Measurements from ENCODE around the gene RNPS1. TPM values are rescaled to one million over a fixed set of nuclear protein-coding genes. Genes with fewer than 3 reads are reported as not detected.

RNPS1 gene
- total and polyA plus RNA-seq, 9 of the 15 experiments (the other 6 are each of a cell fraction or from before 2014, with no cell fraction given) = 44.9 to 338 (median 202) TPM

DNA sequence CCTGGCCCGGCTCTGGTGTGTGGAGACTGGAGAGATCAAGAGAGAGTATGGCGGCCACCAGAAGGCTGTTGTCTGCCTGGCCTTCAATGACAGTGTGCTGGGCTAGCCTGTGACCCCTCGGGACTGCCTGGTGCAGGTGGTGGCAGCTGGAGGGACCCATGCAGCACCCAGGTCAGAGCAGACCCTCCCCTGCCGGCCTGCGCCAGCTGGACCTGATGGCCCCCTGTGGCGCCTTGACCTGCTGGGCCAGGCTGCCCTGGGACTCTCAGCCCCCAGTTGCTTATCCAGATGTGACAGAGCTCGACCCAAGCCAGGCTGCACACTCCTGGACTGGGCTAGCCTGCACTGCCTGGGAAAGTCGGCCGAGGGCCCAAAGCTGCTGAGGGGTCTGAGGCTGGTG lies 59.2 kb downstream of the RNPS1 start:
- in situ Hi-C loops (cut with MboI) = no loop called here
- H3K9me1 ChIP-seq (ENCODE audit: control insufficient read depth, insufficient read depth, low read length) = no peaks in the 10 kb centered on the region
- no peak overlapping the region for H2AFZ ChIP-seq (ENCODE audit: low read depth, low read length)
- H3K36me3 ChIP-seq (ENCODE audit: control insufficient read depth, insufficient read depth, low read length) = peaks cover 61% of the 10 kb centered on the region; the same call in 2 of the 3 replicates
- H3K4me1 ChIP-seq (replicated peaks in 1 of 2; ENCODE audit: control insufficient read depth in 2 of 2, insufficient read depth in 2 of 2, low read length in 2 of 2) = peaks cover 33 to 89% of the 10 kb centered on the region in 2 experiments
- BruUV-seq (replicated peaks) = no TSS peak
- peaks cover 66% of the 10 kb centered on the region for H3K79me2 ChIP-seq (ENCODE audit: control insufficient read depth, insufficient read depth, low read length)
- ATAC-seq = no peak
- peaks cover 21% of the 10 kb centered on the region for H4K20me1 ChIP-seq (replicated peaks; ENCODE audit: control insufficient read depth, insufficient read depth, low read length)
- CTCF ChIA-PET (ENCODE audit: low intra/inter-chr PET ratio) = no interaction called here
- intact Hi-C loops (cut with micrococcal nuclease) = no loop called here
- POLR2A ChIA-PET = interaction anchor here (0.6 to 1.3 kb wide), 6 partner anchors 9 to 53 kb away, joined by 3 to 4 read pairs (median 3); partner anchors contain the start of genes ECI1 and TRAF7
- FAIRE-seq = no peak
- H3K27ac ChIP-seq (ENCODE audit: extremely low read depth, low read depth, low read length) = no peak overlapping the region
- H3K4me2 ChIP-seq (ENCODE audit: insufficient read depth, low read length) = no peak overlapping the region
- WGBS (ENCODE audit: insufficient coverage, low coverage, missing lambda C conversion rate) = 98% methylated on average over 6 of the region's 9 CpGs
- H3K27me3 ChIP-seq (ENCODE audit: control insufficient read depth in 2 of 2, insufficient read depth in 2 of 2, low read length in 2 of 2) = no peaks in the 10 kb centered on the region
- H3K4me3 ChIP-seq = no peak overlapping the region
- DNase-seq (ENCODE audit: extremely low read depth in 1 of 4, low spot score in 3 of 4) = no peak
- H3K9ac ChIP-seq (ENCODE audit: insufficient read depth in 1 of 2, low read depth in 2 of 2, low read length in 2 of 2) = peak overlapping the region in 1 of 2 experiments; percentile 96; a peak in 2 of 4 replicates
- TF ChIP-seq CBFB (CRISPR knock-in tag; IDR thresholded peaks at IDR 0.05) (peak; percentile 71; the same call in 1 of the 2 replicates), RBFOX2 (IDR thresholded peaks at IDR 0.05; ENCODE audit: low read depth, low read length) (peak; percentile 48; the same call in 1 of the 2 replicates), RBM17 (IDR thresholded peaks at IDR 0.05; ENCODE audit: borderline replicate concordance, low read depth, low read length) (no peak), ZKSCAN3 (CRISPR knock-in tag; IDR thresholded peaks at IDR 0.05) (peak; percentile 33; the same call in 1 of the 2 replicates)
- TF ChIP-seq, protein P1, sequence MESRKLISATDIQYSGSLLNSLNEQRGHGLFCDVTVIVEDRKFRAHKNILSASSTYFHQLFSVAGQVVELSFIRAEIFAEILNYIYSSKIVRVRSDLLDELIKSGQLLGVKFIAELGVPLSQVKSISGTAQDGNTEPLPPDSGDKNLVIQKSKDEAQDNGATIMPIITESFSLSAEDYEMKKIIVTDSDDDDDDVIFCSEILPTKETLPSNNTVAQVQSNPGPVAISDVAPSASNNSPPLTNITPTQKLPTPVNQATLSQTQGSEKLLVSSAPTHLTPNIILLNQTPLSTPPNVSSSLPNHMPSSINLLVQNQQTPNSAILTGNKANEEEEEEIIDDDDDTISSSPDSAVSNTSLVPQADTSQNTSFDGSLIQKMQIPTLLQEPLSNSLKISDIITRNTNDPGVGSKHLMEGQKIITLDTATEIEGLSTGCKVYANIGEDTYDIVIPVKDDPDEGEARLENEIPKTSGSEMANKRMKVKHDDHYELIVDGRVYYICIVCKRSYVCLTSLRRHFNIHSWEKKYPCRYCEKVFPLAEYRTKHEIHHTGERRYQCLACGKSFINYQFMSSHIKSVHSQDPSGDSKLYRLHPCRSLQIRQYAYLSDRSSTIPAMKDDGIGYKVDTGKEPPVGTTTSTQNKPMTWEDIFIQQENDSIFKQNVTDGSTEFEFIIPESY (CRISPR knock-in tag; IDR thresholded peaks at IDR 0.05) = peak; percentile 59; the same call in 1 of the 2 replicates
- no peaks in the 10 kb centered on the region for H3K9me3 ChIP-seq (replicated peaks; ENCODE audit: control insufficient read depth, insufficient read depth, low read depth, low read length)

Measured in K562 (cell line).